Measurements from ENCODE around the gene CD3D.

The CD3D gene

GRCh38 chr11:118342503-118343161, at the start of gene CD3D:
Gene CD3D (minus strand): TSS chr11:118342705. CDS start chr11:118342607, 98 bp downstream.
- peak; percentile 58 to 63 for DNase-seq (ENCODE audit: low read depth in 2 of 2)

- DNase-seq (ENCODE audit: low read depth in 2 of 2): no peak
Measured at GRCh38 chr11:118383657-118384056, 41.2 kb upstream of the CD3D start.

- no peak for DNase-seq (ENCODE audit: low read depth in 2 of 2)
Measured at GRCh38 chr11:118382954-118383353, 40.4 kb upstream of the CD3D start.

- no peak for DNase-seq (ENCODE audit: low read depth in 2 of 2)
Measured at GRCh38 chr11:118380571-118380970, 38.1 kb upstream of the CD3D start.

GRCh38 chr11:118379497-118379896, 37.0 kb upstream of the CD3D start:
- no peak for DNase-seq (ENCODE audit: low read depth in 2 of 2)

GRCh38 chr11:118375978-118376377, 33.5 kb upstream of the CD3D start:
- DNase-seq (ENCODE audit: low read depth in 2 of 2): no peak

- DNase-seq (ENCODE audit: low read depth in 2 of 2): no peak
Measured at GRCh38 chr11:118374729-118375128, 32.2 kb upstream of the CD3D start.

GRCh38 chr11:118373871-118374270, 31.4 kb upstream of the CD3D start:
- no peak for DNase-seq (ENCODE audit: low read depth in 2 of 2)

GRCh38 chr11:118373263-118373662, 30.8 kb upstream of the CD3D start:
- no peak for DNase-seq (ENCODE audit: low read depth in 2 of 2)

GRCh38 chr11:118370774-118371173, 28.3 kb upstream of the CD3D start:
- no peak for DNase-seq (ENCODE audit: low read depth in 2 of 2)

- no peak for DNase-seq (ENCODE audit: low read depth in 2 of 2)
Measured at GRCh38 chr11:118366287-118366686, 23.8 kb upstream of the CD3D start.

GRCh38 chr11:118364956-118365615, 22.6 kb upstream of the CD3D start:
- no peak for DNase-seq (ENCODE audit: low read depth in 2 of 2)

GRCh38 chr11:118359295-118359958, 16.9 kb upstream of the CD3D start, which contains the start of gene UBE4A:
Gene UBE4A (plus strand): TSS chr11:118359600. CDS start chr11:118365081, 5,481 bp downstream.
- DNase-seq (ENCODE audit: low read depth in 2 of 2): peak; percentile 97

- DNase-seq (ENCODE audit: low read depth in 2 of 2): no peak
Measured at GRCh38 chr11:118358071-118358470, 15.6 kb upstream of the CD3D start.

GRCh38 chr11:118353084-118353710, 10.7 kb upstream of the CD3D start:
- no peak for DNase-seq (ENCODE audit: low read depth in 2 of 2)

GRCh38 chr11:118349475-118349874, 7.0 kb upstream of the CD3D start:
- no peak for DNase-seq (ENCODE audit: low read depth in 2 of 2)

GRCh38 chr11:118343981-118344515, 1.5 kb upstream of the CD3D start, which contains the start of gene CD3G:
Gene CD3G (plus strand): TSS chr11:118344344. CDS start chr11:118344424, 80 bp downstream.
- peak; percentile 45 to 53 for DNase-seq (ENCODE audit: low read depth in 2 of 2)

- DNase-seq (ENCODE audit: low read depth in 2 of 2): no peak
Measured at GRCh38 chr11:118343248-118343647, 743 bp upstream of the CD3D start.

GRCh38 chr11:118341815-118342489, 553 bp downstream of the CD3D start:
- DNase-seq (ENCODE audit: low read depth in 2 of 2): no peak

- DNase-seq (ENCODE audit: low read depth in 2 of 2): no peak
Measured at GRCh38 chr11:118341261-118341660, 1.2 kb downstream of the CD3D start.

GRCh38 chr11:118340449-118340848, 2.1 kb downstream of the CD3D start:
- no peak for DNase-seq (ENCODE audit: low read depth in 2 of 2)
